D721Med (cell line): ENCODE results near the gene PNRC1.
"Not testable (repeated sequence)": the region's sequence is repeated elsewhere in the genome, so short reads cannot be mapped to it uniquely, and the experiment has no call there.

Experiments used
- DNase-seq: peaks from one replicate; pipeline ENCODE4 v3.0.0; 2011; ENCODE audit warnings: low spot score; ENCODE audit not compliant: insufficient read length
- FAIRE-seq: peaks from 2 replicates; lab custom pipeline; 2011; peaks lifted over from hg19 to GRCh38; lab: Jason Lieb, UNC
- TF ChIP-seq, protein P1 (sequence below): IDR thresholded peaks from 2 replicates; pipeline ENCODE4 v1.5.1; 2012; ENCODE audit warnings: mild to moderate bottlenecking, control low read depth; ENCODE audit not compliant: insufficient read depth; ENCODE audit errors: missing control alignments

The PNRC1 gene

DNA sequence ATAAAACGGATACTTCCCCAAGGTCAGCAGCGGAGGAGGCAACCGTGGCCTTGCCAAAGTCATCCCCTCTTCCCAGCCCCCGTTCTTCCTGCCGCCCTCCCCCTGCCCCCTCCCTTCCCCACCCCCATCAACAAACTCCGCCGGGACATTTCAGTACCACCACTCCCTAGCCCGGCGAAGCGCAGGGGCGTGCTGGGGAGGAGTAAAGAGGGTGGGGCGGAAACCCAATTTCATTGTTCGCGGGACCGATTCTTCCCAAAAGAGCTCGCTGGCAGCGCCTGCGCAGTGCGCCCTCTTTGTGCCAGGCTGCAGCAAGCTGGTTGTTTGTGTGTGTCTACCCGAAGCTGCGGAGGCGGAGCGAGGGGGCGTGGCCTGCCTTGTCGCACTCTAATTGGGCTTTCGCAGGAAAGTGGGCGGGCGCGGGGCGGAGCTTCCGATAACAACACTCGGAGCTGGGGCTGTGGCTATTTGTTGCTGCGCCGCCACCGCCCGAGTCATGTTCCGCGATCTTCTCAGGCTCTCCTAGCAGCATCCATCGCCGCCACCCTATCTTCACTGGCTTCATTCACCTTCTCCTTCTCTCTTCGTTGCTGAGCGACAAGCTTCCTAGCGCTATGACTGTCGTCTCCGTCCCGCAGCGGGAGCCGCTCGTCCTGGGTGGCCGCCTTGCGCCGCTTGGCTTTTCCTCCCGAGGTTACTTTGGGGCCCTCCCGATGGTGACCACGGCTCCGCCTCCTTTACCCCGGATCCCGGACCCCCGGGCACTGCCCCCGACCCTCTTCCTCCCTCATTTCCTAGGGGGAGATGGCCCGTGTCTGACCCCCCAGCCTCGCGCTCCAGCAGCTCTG lies at the start of gene PNRC1:
Gene PNRC1, plus strand, starts transcription at position 471 of the 848 bp plus-strand sequence. Its CDS starts 144 bp downstream, at position 615.
- TF ChIP-seq, protein P1, sequence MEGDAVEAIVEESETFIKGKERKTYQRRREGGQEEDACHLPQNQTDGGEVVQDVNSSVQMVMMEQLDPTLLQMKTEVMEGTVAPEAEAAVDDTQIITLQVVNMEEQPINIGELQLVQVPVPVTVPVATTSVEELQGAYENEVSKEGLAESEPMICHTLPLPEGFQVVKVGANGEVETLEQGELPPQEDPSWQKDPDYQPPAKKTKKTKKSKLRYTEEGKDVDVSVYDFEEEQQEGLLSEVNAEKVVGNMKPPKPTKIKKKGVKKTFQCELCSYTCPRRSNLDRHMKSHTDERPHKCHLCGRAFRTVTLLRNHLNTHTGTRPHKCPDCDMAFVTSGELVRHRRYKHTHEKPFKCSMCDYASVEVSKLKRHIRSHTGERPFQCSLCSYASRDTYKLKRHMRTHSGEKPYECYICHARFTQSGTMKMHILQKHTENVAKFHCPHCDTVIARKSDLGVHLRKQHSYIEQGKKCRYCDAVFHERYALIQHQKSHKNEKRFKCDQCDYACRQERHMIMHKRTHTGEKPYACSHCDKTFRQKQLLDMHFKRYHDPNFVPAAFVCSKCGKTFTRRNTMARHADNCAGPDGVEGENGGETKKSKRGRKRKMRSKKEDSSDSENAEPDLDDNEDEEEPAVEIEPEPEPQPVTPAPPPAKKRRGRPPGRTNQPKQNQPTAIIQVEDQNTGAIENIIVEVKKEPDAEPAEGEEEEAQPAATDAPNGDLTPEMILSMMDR, result no peak
- FAIRE-seq (no peak), DNase-seq (peak; percentile 71)

DNA sequence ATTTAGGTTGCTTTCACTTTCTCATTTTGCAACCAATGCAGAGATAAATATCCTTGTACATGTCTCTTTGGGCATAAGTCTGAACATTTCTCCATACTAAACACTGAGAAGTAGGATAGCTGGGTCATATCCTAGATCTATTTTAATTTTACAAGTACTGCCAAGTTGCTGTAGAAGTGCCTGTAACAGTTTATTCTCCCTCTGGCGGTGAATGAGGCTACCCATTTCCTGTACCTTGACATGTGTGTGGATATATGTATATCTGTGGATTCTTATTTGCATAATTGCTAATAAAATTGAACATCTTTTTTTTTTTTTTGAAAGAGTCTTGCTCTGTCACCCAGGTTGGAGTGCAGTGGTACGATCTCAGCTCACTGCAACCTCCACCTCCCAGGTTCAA lies 48.0 kb upstream of the PNRC1 start:
- DNase-seq, result no peak
- TF ChIP-seq, protein P1, result no peak
- FAIRE-seq, result no peak

DNA sequence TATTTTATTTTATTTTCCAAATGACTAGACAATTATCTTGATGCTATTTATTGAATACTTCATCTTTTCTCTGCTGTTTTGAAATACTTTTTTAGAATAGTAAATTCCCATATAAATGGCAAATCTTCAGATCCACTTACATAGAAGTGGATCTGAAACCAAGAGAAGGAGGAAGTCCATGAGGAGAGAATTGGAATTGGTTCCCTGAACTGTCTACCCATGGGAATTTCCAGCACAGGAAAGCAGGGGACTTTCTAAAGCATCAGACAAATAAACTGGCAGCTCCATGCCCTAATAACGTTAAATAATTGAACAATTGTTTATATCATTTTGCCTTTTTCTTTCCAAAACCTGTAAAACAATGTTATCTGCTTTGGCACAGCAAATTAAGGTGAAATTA lies 47.1 kb upstream of the PNRC1 start:
- DNase-seq, result no peak
- TF ChIP-seq, protein P1, result no peak
- no peak for FAIRE-seq

DNA sequence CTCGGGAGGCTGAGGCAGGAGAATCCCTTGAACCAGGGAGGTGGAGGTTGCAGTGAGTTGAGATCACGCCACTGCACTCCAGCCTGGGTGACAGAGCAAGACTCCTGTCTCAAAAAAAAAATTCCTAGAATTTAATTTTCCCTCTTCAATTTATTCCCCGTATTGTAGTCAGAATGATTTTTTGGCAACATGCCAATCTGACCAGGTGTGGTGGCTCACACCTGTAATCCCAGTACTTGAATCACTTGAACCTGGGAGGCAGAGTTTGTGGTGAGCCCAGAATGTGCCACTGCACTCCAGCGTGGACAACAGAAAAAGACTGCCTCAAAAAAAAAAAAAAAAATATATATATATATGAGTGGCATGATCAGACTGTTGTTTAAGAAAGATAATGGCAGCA lies 46.4 kb upstream of the PNRC1 start:
- FAIRE-seq, DNase-seq: not testable (repeated sequence)

DNA sequence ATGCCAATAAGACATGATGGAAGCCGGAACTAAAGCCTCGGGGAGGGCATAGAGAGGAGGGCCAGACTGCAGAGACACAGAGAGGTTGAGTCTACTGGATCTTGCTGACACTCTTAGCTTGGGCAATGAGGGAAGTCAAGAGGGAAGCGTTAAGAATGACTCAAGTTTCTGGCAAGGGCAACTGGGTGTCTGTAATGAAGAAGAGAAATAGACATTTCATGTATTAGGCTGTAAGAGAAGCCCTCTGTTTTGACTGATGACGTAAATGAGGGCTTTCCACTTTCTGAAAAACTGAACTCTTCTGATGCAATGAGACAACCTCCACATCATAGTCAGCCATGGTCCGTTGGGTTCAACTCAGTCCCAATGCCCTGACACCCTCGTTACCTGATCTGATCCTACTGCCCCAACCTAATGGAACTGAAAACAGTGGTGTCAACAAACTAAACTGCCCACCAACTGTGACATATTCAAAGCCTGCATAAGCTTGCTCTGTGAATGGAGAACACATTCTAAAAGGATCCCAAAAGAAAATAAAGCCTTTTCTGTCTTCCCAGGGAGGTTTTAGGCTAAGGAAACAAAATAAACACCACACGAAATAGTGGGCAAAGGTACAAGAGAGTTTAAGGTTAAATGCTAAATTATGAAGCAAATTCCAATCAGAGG lies 45.8 kb upstream of the PNRC1 start:
- DNase-seq (no peak), FAIRE-seq (no peak)
- TF ChIP-seq, protein P1, result no peak

DNA sequence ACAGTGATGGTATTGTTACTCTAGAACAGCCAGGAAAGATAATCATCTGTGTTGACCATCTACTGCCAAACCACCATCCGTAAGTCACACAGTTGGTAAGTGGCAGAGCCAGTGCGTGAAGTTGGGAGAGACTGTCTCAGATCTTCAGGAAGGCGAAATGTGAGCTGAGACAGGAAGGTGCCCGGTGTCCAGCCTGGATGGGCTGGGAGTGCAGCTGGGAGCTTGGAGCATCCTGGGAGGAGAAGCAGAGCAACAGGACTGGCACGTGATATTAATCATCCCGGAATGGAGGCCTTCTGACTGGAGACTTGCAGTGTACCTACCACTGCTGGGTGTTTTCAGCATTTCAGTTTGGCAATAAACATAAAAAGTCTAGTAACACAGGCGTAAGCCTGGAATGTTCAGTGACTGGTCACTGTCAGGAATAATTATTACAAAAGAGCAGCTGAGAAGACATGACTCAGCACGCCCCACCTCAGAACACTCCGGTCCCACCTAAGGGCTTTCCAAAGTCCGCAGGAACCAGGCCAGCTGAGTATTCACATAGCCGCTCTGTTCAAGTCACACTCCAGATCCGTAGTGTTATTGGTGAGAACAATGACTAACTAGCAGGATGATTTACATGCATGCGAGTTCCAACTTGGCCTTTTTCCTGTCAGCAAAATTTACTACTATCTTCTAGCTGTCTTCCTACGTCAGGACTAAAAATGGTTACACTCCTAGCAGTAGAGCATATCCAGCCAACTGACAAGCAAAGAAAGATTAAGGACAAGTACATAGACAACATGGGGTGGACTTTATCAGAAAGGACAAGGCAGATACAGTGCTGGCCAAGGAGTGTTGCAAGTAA lies 45.1 kb upstream of the PNRC1 start:
- FAIRE-seq (no peak), DNase-seq (no peak)
- TF ChIP-seq, protein P1, result no peak

DNA sequence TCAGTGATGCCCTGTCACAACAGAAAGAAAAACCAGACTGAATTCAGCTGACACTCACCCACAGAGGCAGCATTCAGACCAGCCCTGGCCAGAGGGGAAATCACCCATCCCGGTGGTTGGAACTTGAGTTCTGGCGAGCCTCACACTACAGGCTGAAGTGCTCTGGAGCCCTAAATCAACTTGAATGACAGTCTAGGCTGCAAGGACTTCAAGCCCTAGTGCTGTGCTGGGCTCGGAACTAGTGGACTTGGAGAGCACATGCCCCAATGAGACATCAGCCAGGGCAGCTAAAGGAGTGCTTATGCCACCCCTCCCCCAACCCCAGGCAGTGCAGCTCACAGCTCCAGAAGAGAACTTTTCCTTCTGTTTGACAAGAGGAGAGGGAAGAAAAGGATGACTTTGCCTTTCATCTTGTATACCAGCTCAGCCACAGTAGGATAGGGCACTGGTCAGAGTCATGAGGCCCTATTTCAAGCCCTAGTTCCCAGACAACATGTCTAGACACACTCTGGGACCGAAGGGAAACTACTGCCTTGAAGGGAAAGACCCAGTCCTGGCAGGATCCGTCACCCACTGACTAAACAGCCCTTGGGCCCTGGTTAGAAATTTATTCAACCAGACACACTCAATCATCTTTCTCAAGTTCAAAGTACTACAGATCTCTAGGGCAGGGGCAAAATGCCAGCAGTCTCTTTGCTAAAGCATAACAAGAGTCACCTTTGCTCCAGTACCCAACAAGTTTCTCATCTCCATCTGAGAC lies 43.2 kb upstream of the PNRC1 start:
- TF ChIP-seq, protein P1, result no peak
- no peak for DNase-seq
- no peak for FAIRE-seq

DNA sequence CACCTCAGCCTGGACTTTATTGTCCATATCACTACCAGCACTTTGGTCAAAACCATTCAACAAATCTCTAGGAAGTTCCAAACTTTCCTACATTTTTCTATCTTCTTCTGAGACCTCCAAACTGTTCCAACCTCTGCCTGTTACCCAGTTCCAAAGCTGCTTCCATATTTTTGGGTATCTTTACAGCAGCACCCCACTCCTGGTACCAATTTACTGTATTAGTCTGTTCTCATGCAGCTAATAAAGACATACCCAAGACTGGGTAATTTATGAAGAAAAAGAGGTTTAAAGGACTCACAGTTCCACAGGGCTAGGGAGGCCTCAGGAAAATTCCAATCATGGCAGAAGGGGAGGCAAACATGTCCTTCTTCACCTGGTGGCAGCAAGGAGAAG lies 42.7 kb upstream of the PNRC1 start:
- FAIRE-seq, result not testable (repeated sequence)

More for the DNA sequence above, 42.7 kb upstream of the PNRC1 start:
- not testable (repeated sequence) for DNase-seq
